Measurements from ENCODE around the gene SNX5.

GRCh38 chr20:17966432-17967310 is 1.9 kb downstream of the SNX5 start:
- no peak for TF ChIP-seq EZH2phosphoT487 (IDR thresholded peaks at IDR 0.05; ENCODE audit: borderline replicate concordance, low read depth, low read length)
- TF ChIP-seq, protein P1, sequence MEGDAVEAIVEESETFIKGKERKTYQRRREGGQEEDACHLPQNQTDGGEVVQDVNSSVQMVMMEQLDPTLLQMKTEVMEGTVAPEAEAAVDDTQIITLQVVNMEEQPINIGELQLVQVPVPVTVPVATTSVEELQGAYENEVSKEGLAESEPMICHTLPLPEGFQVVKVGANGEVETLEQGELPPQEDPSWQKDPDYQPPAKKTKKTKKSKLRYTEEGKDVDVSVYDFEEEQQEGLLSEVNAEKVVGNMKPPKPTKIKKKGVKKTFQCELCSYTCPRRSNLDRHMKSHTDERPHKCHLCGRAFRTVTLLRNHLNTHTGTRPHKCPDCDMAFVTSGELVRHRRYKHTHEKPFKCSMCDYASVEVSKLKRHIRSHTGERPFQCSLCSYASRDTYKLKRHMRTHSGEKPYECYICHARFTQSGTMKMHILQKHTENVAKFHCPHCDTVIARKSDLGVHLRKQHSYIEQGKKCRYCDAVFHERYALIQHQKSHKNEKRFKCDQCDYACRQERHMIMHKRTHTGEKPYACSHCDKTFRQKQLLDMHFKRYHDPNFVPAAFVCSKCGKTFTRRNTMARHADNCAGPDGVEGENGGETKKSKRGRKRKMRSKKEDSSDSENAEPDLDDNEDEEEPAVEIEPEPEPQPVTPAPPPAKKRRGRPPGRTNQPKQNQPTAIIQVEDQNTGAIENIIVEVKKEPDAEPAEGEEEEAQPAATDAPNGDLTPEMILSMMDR (conservative IDR thresholded peaks at IDR 0.05; ENCODE audit: low read length) = peak; percentile 57

Data from OCI-LY7 (cell line).